Measurements from ENCODE around the gene PAPPA. TPM values are rescaled to one million over a fixed set of nuclear protein-coding genes. Genes with fewer than 3 reads are reported as not detected.

PAPPA gene
- total and polyA plus RNA-seq, 5 donors = 0.59 to 7.0 (median 2.1) TPM

- H3K4me3 ChIP-seq (ENCODE audit: low read length) = no peak overlapping the region
- WGBS = 8% methylated on average over 3 of the region's 3 CpGs
- H3K4me1 ChIP-seq (ENCODE audit: control insufficient read depth, insufficient read depth, low read length) = peaks cover 6% of the 10 kb centered on the region
- intact Hi-C loops (cut with DNase I) = no loop called here
- peak overlapping the region; percentile 86 for H3K27ac ChIP-seq (ENCODE audit: low read length)
- H3K27me3 ChIP-seq (ENCODE audit: control insufficient read depth, insufficient read depth) = no peaks in the 10 kb centered on the region
- peak; percentile 31 to 66 (median 54) for DNase-seq
- H3K9me3 ChIP-seq (ENCODE audit: control insufficient read depth, low read length) = no peaks in the 10 kb centered on the region
- peak; percentile 66 to 70 for ATAC-seq
Observed at GRCh38 chr9:116320290-116320689, 166.7 kb downstream of the PAPPA start.

GRCh38 chr9:116322521-116322920 is 168.9 kb downstream of the PAPPA start:
- no peak overlapping the region for H3K27ac ChIP-seq (ENCODE audit: low read length)
- no peak for ATAC-seq
- intact Hi-C loops (cut with DNase I) = no loop called here
- no peaks in the 10 kb centered on the region for H3K27me3 ChIP-seq (ENCODE audit: control insufficient read depth, insufficient read depth)
- 61% methylated on average over 2 of the region's 2 CpGs for WGBS
- no peak overlapping the region for H3K4me3 ChIP-seq (ENCODE audit: low read length)
- H3K9me3 ChIP-seq (ENCODE audit: control insufficient read depth, low read length) = no peaks in the 10 kb centered on the region
- peaks cover 9% of the 10 kb centered on the region for H3K4me1 ChIP-seq (ENCODE audit: control insufficient read depth, insufficient read depth, low read length)
- no peak for DNase-seq

- peaks cover 11% of the 10 kb centered on the region for H3K4me1 ChIP-seq (ENCODE audit: control insufficient read depth, insufficient read depth, low read length)
- H3K9me3 ChIP-seq (ENCODE audit: control insufficient read depth, low read length) = no peaks in the 10 kb centered on the region
- DNase-seq (peak in 1 of 3 donors; percentile 42), ATAC-seq (no peak)
- 37% methylated on average over 11 of the region's 11 CpGs for WGBS
- H3K27me3 ChIP-seq (ENCODE audit: control insufficient read depth, insufficient read depth) = no peaks in the 10 kb centered on the region
- intact Hi-C loops (cut with DNase I) = no loop called here
- no peak overlapping the region for H3K27ac ChIP-seq (ENCODE audit: low read length)
- no peak overlapping the region for H3K4me3 ChIP-seq (ENCODE audit: low read length)
Observed at GRCh38 chr9:116323012-116323411, 169.4 kb downstream of the PAPPA start.

GRCh38 chr9:116323571-116323970 is 170.0 kb downstream of the PAPPA start:
- H3K27me3 ChIP-seq (ENCODE audit: control insufficient read depth, insufficient read depth) = no peaks in the 10 kb centered on the region
- ATAC-seq (no peak), DNase-seq (no peak)
- peaks cover 11% of the 10 kb centered on the region for H3K4me1 ChIP-seq (ENCODE audit: control insufficient read depth, insufficient read depth, low read length)
- intact Hi-C loops (cut with DNase I) = no loop called here
- H3K9me3 ChIP-seq (ENCODE audit: control insufficient read depth, low read length) = no peaks in the 10 kb centered on the region
- H3K27ac ChIP-seq (ENCODE audit: low read length) = no peak overlapping the region
- H3K4me3 ChIP-seq (ENCODE audit: low read length) = no peak overlapping the region

- Histone ChIP-seq H3K4me3 (ENCODE audit: low read length) (no peak overlapping the region), H3K9me3 (ENCODE audit: control insufficient read depth, low read length) (no peaks in the 10 kb centered on the region), H3K27ac (ENCODE audit: low read length) (no peak overlapping the region), H3K27me3 (ENCODE audit: control insufficient read depth, insufficient read depth) (no peaks in the 10 kb centered on the region), H3K4me1 (ENCODE audit: control insufficient read depth, insufficient read depth, low read length) (peaks cover 7% of the 10 kb centered on the region)
- intact Hi-C loops (cut with DNase I) = no loop called here
- DNase-seq (no peak), ATAC-seq (no peak)
Observed at GRCh38 chr9:116325924-116326323, 172.3 kb downstream of the PAPPA start.

GRCh38 chr9:116327701-116328405 is 174.3 kb downstream of the PAPPA start:
- DNase-seq (no peak), ATAC-seq (no peak)
- Histone ChIP-seq H3K4me3 (ENCODE audit: low read length) (no peak overlapping the region), H3K4me1 (ENCODE audit: control insufficient read depth, insufficient read depth, low read length) (peaks cover 5% of the 10 kb centered on the region), H3K9me3 (ENCODE audit: control insufficient read depth, low read length) (no peaks in the 10 kb centered on the region), H3K27ac (ENCODE audit: low read length) (no peak overlapping the region), H3K27me3 (ENCODE audit: control insufficient read depth, insufficient read depth) (no peaks in the 10 kb centered on the region)
- intact Hi-C loops (cut with DNase I) = no loop called here
- 12% methylated on average over 4 of the region's 4 CpGs for WGBS

GRCh38 chr9:116329470-116329869 is 175.9 kb downstream of the PAPPA start:
- intact Hi-C loops (cut with DNase I) = no loop called here
- Histone ChIP-seq H3K27me3 (ENCODE audit: control insufficient read depth, insufficient read depth) (no peaks in the 10 kb centered on the region), H3K4me1 (ENCODE audit: control insufficient read depth, insufficient read depth, low read length) (peaks cover 10% of the 10 kb centered on the region), H3K4me3 (ENCODE audit: low read length) (no peak overlapping the region), H3K9me3 (ENCODE audit: control insufficient read depth, low read length) (no peaks in the 10 kb centered on the region), H3K27ac (ENCODE audit: low read length) (no peak overlapping the region)
- ATAC-seq (no peak), DNase-seq (no peak)
- WGBS = 73% methylated on average over 4 of the region's 4 CpGs

GRCh38 chr9:116331241-116331640 is 177.7 kb downstream of the PAPPA start:
- intact Hi-C loops (cut with DNase I) = no loop called here
- Histone ChIP-seq H3K4me3 (ENCODE audit: low read length) (no peak overlapping the region), H3K9me3 (ENCODE audit: control insufficient read depth, low read length) (no peaks in the 10 kb centered on the region), H3K27ac (ENCODE audit: low read length) (no peak overlapping the region), H3K4me1 (ENCODE audit: control insufficient read depth, insufficient read depth, low read length) (peaks cover 10% of the 10 kb centered on the region), H3K27me3 (ENCODE audit: control insufficient read depth, insufficient read depth) (no peaks in the 10 kb centered on the region)
- ATAC-seq = no peak
- WGBS = 57% methylated on average over 3 of the region's 3 CpGs
- DNase-seq = no peak

GRCh38 chr9:116332090-116332489 is 178.5 kb downstream of the PAPPA start:
- no peaks in the 10 kb centered on the region for H3K9me3 ChIP-seq (ENCODE audit: control insufficient read depth, low read length)
- 86% methylated on average over 6 of the region's 6 CpGs for WGBS
- no peaks in the 10 kb centered on the region for H3K27me3 ChIP-seq (ENCODE audit: control insufficient read depth, insufficient read depth)
- peaks cover 10% of the 10 kb centered on the region for H3K4me1 ChIP-seq (ENCODE audit: control insufficient read depth, insufficient read depth, low read length)
- intact Hi-C loops (cut with DNase I) = no loop called here
- no peak for ATAC-seq
- no peak overlapping the region for H3K4me3 ChIP-seq (ENCODE audit: low read length)
- no peak overlapping the region for H3K27ac ChIP-seq (ENCODE audit: low read length)
- no peak for DNase-seq

- no peak overlapping the region for H3K4me3 ChIP-seq (ENCODE audit: low read length)
- intact Hi-C loops (cut with DNase I) = no loop called here
- peak in 1 of 2 donors; percentile 27 for ATAC-seq
Observed at GRCh38 chr9:116333254-116333653, 179.7 kb downstream of the PAPPA start.

GRCh38 chr9:116334546-116335150 is 181.1 kb downstream of the PAPPA start:
- Histone ChIP-seq H3K27me3 (ENCODE audit: control insufficient read depth, insufficient read depth) (no peaks in the 10 kb centered on the region), H3K27ac (ENCODE audit: low read length) (no peak overlapping the region), H3K9me3 (ENCODE audit: control insufficient read depth, low read length) (no peaks in the 10 kb centered on the region), H3K4me3 (ENCODE audit: low read length) (no peak overlapping the region), H3K4me1 (ENCODE audit: control insufficient read depth, insufficient read depth, low read length) (peaks cover 5% of the 10 kb centered on the region)
- ATAC-seq = no peak
- DNase-seq = peak in 1 of 3 donors; percentile 37
- 67% methylated on average over 19 of the region's 19 CpGs for WGBS
- intact Hi-C loops (cut with DNase I) = no loop called here

More at GRCh38 chr9:116333254-116333653, 179.7 kb downstream of the PAPPA start:
- no peaks in the 10 kb centered on the region for H3K9me3 ChIP-seq (ENCODE audit: control insufficient read depth, low read length)
- H3K27me3 ChIP-seq (ENCODE audit: control insufficient read depth, insufficient read depth) = no peaks in the 10 kb centered on the region
- 48% methylated on average over 3 of the region's 3 CpGs for WGBS
- no peak for DNase-seq
- peaks cover 5% of the 10 kb centered on the region for H3K4me1 ChIP-seq (ENCODE audit: control insufficient read depth, insufficient read depth, low read length)
- H3K27ac ChIP-seq (ENCODE audit: low read length) = no peak overlapping the region
